HepG2 (cell line): Measurements from ENCODE around the gene NFATC4. TPM values are rescaled to one million over a fixed set of nuclear protein-coding genes. Genes with fewer than 3 reads are reported as not detected.

ENCODE experiments used
- ARNT ChIP-seq: fragments of 450-650 bp; IDR thresholded peaks from 2 replicates; pipeline ENCODE4 v1.6.1; 2017
- ATF7 ChIP-seq, 2 experiments: fragments of 450-650 bp in 1 of 2; sonication (generic) in 1 of 2; formaldehyde crosslinking in 1 of 2; IDR thresholded peaks; 2 replicates each; pipeline versions ENCODE4 v1.4.0 to v1.6.1; 2016 to 2020; ENCODE audit warnings: antibody characterized with exemption in 1 of 2, mild to moderate bottlenecking in 1 of 2, missing genetic modification reagents in 1 of 2
- DNMT3B ChIP-seq: conservative IDR thresholded peaks from 2 replicates; pipeline ENCODE4 v1.6.1; 2016; ENCODE audit warnings: missing biosample characterization, control low read depth
- DR1 ChIP-seq: sonication (generic); formaldehyde crosslinking; IDR thresholded peaks from 2 replicates; pipeline ENCODE4 v1.8.0; 2021; ENCODE audit warnings: mild to moderate bottlenecking, missing genetic modification reagents, inconsistent platforms
- FOXC1 ChIP-seq: sonication (generic); formaldehyde crosslinking; IDR thresholded peaks from 2 replicates; pipeline ENCODE4 v1.8.0; 2022; ENCODE audit warnings: mild to moderate bottlenecking, missing genetic modification reagents, borderline replicate concordance
- FOXO1 ChIP-seq: sonication (generic); formaldehyde crosslinking; IDR thresholded peaks from 2 replicates; pipeline ENCODE4 v1.4.0; 2020; ENCODE audit warnings: missing genetic modification reagents
- HNF4A ChIP-seq: sonication (generic); formaldehyde crosslinking; IDR thresholded peaks from 2 replicates; pipeline ENCODE4 v1.4.0; 2020; ENCODE audit warnings: missing genetic modification reagents
- KDM3A ChIP-seq: IDR thresholded peaks from 2 replicates; pipeline ENCODE4 v1.6.1; 2018; ENCODE audit warnings: low read depth, missing compliant biosample characterization
- KMT2A ChIP-seq: sonication (generic); formaldehyde crosslinking; IDR thresholded peaks from 2 replicates; pipeline ENCODE4 v1.4.0; 2020; ENCODE audit warnings: missing genetic modification reagents
- LCORL ChIP-seq, 2 experiments: fragments of 450-650 bp in 1 of 2; sonication (generic) in 1 of 2; formaldehyde crosslinking in 1 of 2; IDR thresholded peaks; 2 replicates each; pipeline versions ENCODE4 v1.5.0 to v1.6.1; 2017 to 2020; ENCODE audit warnings: antibody characterized with exemption in 1 of 2, missing genetic modification reagents in 1 of 2
- MTF2 ChIP-seq: sonication (generic); formaldehyde crosslinking; IDR thresholded peaks from 2 replicates; pipeline ENCODE4 v1.5.0; 2020; ENCODE audit warnings: missing genetic modification reagents, borderline replicate concordance
- NFKB2 ChIP-seq: sonication (generic); formaldehyde crosslinking; IDR thresholded peaks from 2 replicates; pipeline ENCODE4 v1.4.0; 2020; ENCODE audit warnings: missing genetic modification reagents, borderline replicate concordance
- NFYC ChIP-seq: IDR thresholded peaks from 2 replicates; pipeline ENCODE4 v1.6.1; 2016; ENCODE audit warnings: missing genetic modification reagents, missing compliant biosample characterization
- NRL ChIP-seq: sonication (generic); formaldehyde crosslinking; IDR thresholded peaks from 2 replicates; pipeline ENCODE4 v1.5.0; 2020; ENCODE audit warnings: missing genetic modification reagents, mild to moderate bottlenecking, moderate library complexity, borderline replicate concordance
- PPARG ChIP-seq: conservative IDR thresholded peaks from 2 replicates; pipeline ENCODE4 v1.6.1; 2016; ENCODE audit warnings: missing biosample characterization, missing genetic modification reagents
- RCOR2 ChIP-seq: IDR thresholded peaks from 2 replicates; pipeline ENCODE4 v1.6.1; 2016; ENCODE audit warnings: missing biosample characterization, missing genetic modification reagents
- SCMH1 ChIP-seq: sonication (generic); formaldehyde crosslinking; IDR thresholded peaks from 2 replicates; pipeline ENCODE4 v1.9.0; 2021; ENCODE audit warnings: missing genetic modification reagents, mild to moderate bottlenecking, borderline replicate concordance
- ZNF207 ChIP-seq: fragments of 450-650 bp; IDR thresholded peaks from 2 replicates; pipeline ENCODE4 v1.6.1; 2016; ENCODE audit warnings: antibody characterized with exemption, borderline replicate concordance
- ZNF343 ChIP-seq: sonication (generic); formaldehyde crosslinking; IDR thresholded peaks from 2 replicates; pipeline ENCODE4 v1.4.0; 2020; ENCODE audit warnings: mild to moderate bottlenecking, missing genetic modification reagents
- ZNF510 ChIP-seq: sonication (generic); formaldehyde crosslinking; IDR thresholded peaks from 2 replicates; pipeline ENCODE4 v1.4.0; 2020; ENCODE audit warnings: low read depth, mild to moderate bottlenecking, missing genetic modification reagents
- ZNF567 ChIP-seq: sonication (generic); formaldehyde crosslinking; IDR thresholded peaks from 2 replicates; pipeline ENCODE4 v1.8.1; 2023; ENCODE audit warnings: mild to moderate bottlenecking, missing genetic modification reagents, borderline replicate concordance
- ZNF761 ChIP-seq: sonication (generic); formaldehyde crosslinking; conservative IDR thresholded peaks from 2 replicates; pipeline ENCODE4 v1.4.0; 2020; ENCODE audit warnings: mild to moderate bottlenecking, missing genetic modification reagents
- ZNF777 ChIP-seq: sonication (generic); formaldehyde crosslinking; IDR thresholded peaks from 2 replicates; pipeline ENCODE4 v1.4.0; 2020; ENCODE audit warnings: missing genetic modification reagents
- ZNF883 ChIP-seq: sonication (generic); formaldehyde crosslinking; IDR thresholded peaks from 2 replicates; pipeline ENCODE4 v1.5.1; 2020; ENCODE audit warnings: mild to moderate bottlenecking, missing genetic modification reagents; ENCODE audit errors: not compliant biosample characterization
- ZNF891 ChIP-seq: sonication (generic); formaldehyde crosslinking; IDR thresholded peaks from 2 replicates; pipeline ENCODE4 v1.5.0; 2020; ENCODE audit warnings: mild to moderate bottlenecking, missing genetic modification reagents
- ZSCAN29 ChIP-seq: sonication (generic); formaldehyde crosslinking; conservative IDR thresholded peaks from 2 replicates; pipeline ENCODE4 v1.4.0; 2020; ENCODE audit warnings: mild to moderate bottlenecking, missing genetic modification reagents
- polyA plus RNA-seq, 8 experiments: library from polyadenylated mRNA; depleted of rRNA in 3 of 8; stranded (reverse) in 7 of 8; unstranded in 1 of 8; fragments of >200 nt; fragmentation: Illumina TruSeq in 4 of 8; extraction: Trizol in 4 of 8; gene quantifications; 2 replicates each; pipeline versions ENCODE4 v1.2.1 to v1.2.3, GENCODE V29; 2011 to 2016; ENCODE audit warnings: low read depth in 4 of 8, missing spikeins in 1 of 8, mixed read lengths in 1 of 8; ENCODE audit not compliant: insufficient read depth in 1 of 8
- total RNA-seq, 5 experiments: library from RNA; depleted of rRNA; stranded (reverse); fragments of >200 nt; fragmentation: Illumina TruSeq; extraction: Trizol; gene quantifications; 2 replicates each; pipeline ENCODE4 v1.2.3, GENCODE V29; 2016; ENCODE audit warnings: low read depth in 1 of 5
- TF ChIP-seq, protein P1 (sequence below): sonication (generic); formaldehyde crosslinking; IDR thresholded peaks from 2 replicates; pipeline ENCODE4 v1.5.0; 2020; ENCODE audit warnings: mild to moderate bottlenecking, missing genetic modification reagents, moderate library complexity

NFATC4 gene
- total and polyA plus RNA-seq, 2 of the 13 experiments (the other 11 are each of a cell fraction or from before 2014, with no cell fraction given), result 0.04 to 0.15 TPM

DNA sequence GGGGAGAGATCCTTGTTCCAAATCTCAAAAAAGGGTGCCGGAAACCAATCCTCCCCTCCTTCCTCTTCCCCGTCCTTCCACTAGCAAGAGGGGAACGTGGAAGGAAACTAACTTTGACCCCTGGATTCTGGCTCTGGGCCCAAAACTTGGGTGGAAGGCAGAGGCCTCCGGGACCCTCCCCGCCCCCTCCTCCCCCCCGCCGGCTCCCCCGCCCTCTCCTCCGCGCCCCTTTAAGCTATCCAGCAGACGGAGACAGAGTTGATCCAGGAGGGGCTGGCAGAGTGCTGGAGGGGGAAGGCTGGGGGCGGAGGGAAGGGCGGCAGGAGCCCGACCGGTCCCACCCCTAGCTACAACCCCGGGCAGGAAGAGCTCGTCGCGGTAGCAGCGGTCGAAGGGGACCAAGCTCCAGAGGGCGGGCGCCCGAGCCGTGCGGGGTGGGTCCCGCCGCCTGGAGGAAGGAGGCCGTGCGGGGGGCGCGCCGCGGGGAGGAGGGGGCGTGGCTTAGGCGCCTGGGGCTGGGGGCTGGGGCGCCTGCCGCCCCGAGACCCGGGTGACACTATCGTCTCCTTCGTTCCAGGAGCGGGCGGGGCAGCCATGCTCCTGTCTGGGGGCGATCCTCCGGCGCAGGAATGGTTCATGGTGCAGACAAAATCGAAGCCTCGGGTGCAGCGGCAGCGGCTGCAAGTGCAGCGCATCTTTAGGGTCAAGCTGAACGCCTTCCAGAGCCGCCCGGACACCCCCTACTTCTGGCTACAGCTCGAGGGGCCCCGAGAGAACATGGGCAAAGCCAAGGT is 30.9 kb downstream of the NFATC4 start, which contains the start of gene NYNRIN (continued):
- TF ChIP-seq ZNF883 (CRISPR knock-in tag) (peak; percentile 48), ARNT (no peak), DR1 (CRISPR knock-in tag) (no peak), RCOR2 (CRISPR knock-in tag) (no peak), ZNF510 (CRISPR knock-in tag) (0 out of 2 replicates have a peak, but pooled peaks have one; percentile 49), HNF4A (CRISPR knock-in tag) (peak; percentile 2; the same call in 1 of the 2 replicates), ZNF761 (0 out of 2 replicates have a peak, but pooled peaks have one; percentile 63), ATF7 (IDR thresholded peaks at IDR 0.05) (no peak), ATF7 (CRISPR knock-in tag; IDR thresholded peaks at IDR 0.05) (no peak), NFKB2 (CRISPR knock-in tag) (peak; percentile 64; the same call in 1 of the 2 replicates), FOXO1 (CRISPR knock-in tag) (no peak), ZSCAN29 (CRISPR knock-in tag) (no peak; the same call in 1 of the 2 replicates), SCMH1 (no peak), LCORL (IDR thresholded peaks at IDR 0.05) (no peak), LCORL (CRISPR knock-in tag; IDR thresholded peaks at IDR 0.05) (peak; percentile 49; the same call in 1 of the 2 replicates), FOXC1 (CRISPR knock-in tag) (peak; percentile 77; the same call in 1 of the 2 replicates), ZNF343 (CRISPR knock-in tag) (peak; percentile 52; the same call in 1 of the 2 replicates), KMT2A (CRISPR knock-in tag) (0 out of 2 replicates have a peak, but pooled peaks have one; percentile 34), ZNF777 (CRISPR knock-in tag) (0 out of 2 replicates have a peak, but pooled peaks have one; percentile 14), DNMT3B (CRISPR knock-in tag) (no peak), ZNF891 (0 out of 2 replicates have a peak, but pooled peaks have one; percentile 50), NFYC (CRISPR knock-in tag) (no peak), ZNF207 (no peak), MTF2 (peak; percentile 87; the same call in 1 of the 2 replicates), ZNF567 (CRISPR knock-in tag) (0 out of 2 replicates have a peak, but pooled peaks have one; percentile 82), KDM3A (no peak), NRL (CRISPR knock-in tag) (peak; percentile 69; the same call in 1 of the 2 replicates), PPARG (CRISPR knock-in tag) (no peak)
- TF ChIP-seq, protein P1, sequence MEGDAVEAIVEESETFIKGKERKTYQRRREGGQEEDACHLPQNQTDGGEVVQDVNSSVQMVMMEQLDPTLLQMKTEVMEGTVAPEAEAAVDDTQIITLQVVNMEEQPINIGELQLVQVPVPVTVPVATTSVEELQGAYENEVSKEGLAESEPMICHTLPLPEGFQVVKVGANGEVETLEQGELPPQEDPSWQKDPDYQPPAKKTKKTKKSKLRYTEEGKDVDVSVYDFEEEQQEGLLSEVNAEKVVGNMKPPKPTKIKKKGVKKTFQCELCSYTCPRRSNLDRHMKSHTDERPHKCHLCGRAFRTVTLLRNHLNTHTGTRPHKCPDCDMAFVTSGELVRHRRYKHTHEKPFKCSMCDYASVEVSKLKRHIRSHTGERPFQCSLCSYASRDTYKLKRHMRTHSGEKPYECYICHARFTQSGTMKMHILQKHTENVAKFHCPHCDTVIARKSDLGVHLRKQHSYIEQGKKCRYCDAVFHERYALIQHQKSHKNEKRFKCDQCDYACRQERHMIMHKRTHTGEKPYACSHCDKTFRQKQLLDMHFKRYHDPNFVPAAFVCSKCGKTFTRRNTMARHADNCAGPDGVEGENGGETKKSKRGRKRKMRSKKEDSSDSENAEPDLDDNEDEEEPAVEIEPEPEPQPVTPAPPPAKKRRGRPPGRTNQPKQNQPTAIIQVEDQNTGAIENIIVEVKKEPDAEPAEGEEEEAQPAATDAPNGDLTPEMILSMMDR (CRISPR knock-in tag), result 0 out of 2 replicates have a peak, but pooled peaks have one; percentile 5
